Activated CD4-positive, alpha-beta T cell treated with anti-CD3 and anti-CD28 coated beads, Interleukin-2, amount 50 U/mL, for 1 hour (primary cell): ENCODE measurements around the gene STK17A.

Experiments used
- DNase-seq: peaks from one replicate; pipeline ENCODE4 v3.0.0-alpha.2; 2020

STK17A gene

DNA sequence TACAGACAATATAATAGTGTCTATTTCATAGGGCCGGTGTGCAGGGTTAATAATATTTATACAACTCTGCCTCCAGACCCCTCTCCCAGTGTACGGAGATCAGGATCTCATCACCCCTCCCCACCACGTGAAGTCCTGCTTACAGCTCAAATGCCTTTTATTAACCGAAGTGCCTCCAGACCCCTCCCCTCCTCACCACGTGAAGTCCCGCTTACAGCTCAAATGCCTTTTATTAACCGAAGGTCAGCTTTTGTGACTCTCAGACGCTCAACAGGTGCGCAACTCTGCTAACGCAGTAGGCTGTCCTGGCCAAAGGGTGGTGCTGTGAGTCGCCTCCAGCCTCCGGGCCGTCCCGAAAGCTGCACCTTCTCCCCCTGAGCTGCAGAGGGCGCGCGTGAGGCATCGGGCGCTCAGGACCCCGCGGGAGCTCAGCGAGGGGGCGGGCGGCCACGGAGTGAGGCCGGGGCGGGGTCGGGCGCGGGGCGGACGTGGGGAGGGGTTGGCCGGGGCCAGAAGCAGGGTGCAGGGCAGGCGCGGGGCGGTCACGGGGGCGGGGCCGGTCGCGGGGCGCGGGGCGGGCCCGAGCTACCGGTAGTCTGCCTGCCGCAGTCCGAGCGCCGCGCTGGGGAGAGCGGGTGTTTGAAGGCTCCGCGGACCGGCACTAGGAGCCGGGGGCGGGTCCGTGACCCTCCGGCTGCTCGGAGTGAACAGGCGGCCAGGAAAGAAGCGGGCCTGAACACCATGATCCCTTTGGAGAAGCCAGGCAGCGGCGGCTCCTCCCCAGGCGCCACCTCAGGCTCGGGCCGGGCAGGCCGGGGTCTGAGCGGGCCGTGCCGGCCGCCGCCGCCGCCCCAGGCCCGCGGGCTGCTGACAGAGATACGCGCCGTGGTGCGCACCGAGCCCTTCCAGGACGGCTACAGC is at the start of gene STK17A:
TSS of gene STK17A (plus strand) at position 606 of the 921 bp plus-strand sequence. CDS start at position 742, 136 bp downstream.
- peak; percentile 93 for DNase-seq

DNA sequence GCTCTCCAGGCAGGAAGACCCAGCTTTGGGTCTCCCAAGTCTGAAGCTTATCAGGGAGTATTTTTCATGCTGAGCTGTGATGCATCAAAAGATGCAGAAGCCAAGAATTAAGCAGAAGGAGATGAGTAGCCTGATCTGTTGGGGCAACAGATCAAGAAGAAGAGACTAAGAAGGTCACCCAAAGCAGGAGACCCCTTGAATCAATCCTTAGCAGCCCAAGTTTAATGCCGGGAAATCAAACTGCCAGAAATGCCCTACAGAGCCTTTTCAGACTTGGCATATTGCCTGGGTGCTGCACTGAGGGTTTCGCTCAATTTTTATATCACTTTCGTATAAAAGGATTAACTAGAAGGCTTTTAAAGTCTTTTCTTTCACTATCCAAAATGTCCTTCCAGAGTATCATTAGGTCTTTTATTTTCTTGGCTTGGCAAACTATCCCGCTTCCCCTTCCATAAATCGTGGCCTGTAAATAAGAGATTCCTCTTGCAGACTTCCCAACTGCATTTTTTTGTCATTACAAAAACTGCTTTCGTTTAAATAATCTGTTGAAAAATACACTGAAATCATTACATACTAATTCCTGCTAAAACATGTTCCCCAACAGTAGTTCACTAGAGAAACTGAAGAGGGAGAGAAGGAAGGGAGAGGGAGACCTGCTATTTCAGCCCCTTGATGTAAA is 49.0 kb upstream of the STK17A start:
- no peak for DNase-seq

DNA sequence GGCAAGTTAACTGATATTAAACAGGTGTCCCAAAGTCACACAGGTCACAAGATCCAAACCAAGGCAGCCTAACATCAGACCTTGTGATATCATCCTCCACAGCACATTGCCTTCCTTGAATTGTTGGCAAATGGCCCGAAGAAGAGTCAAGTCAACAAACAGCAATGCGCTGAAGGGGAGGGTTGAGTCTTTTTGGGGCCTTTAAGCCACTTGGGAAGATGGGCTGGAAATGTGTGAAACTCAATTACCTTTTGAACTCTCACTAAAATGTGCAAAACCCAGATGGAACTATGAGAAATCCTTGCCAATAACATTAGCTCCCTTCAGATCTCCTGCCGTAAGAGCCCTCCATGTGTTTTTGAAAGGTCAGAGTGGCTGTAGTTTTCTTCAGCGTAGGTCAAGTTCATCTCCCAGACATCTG is 47.9 kb upstream of the STK17A start:
- DNase-seq, result no peak

DNA sequence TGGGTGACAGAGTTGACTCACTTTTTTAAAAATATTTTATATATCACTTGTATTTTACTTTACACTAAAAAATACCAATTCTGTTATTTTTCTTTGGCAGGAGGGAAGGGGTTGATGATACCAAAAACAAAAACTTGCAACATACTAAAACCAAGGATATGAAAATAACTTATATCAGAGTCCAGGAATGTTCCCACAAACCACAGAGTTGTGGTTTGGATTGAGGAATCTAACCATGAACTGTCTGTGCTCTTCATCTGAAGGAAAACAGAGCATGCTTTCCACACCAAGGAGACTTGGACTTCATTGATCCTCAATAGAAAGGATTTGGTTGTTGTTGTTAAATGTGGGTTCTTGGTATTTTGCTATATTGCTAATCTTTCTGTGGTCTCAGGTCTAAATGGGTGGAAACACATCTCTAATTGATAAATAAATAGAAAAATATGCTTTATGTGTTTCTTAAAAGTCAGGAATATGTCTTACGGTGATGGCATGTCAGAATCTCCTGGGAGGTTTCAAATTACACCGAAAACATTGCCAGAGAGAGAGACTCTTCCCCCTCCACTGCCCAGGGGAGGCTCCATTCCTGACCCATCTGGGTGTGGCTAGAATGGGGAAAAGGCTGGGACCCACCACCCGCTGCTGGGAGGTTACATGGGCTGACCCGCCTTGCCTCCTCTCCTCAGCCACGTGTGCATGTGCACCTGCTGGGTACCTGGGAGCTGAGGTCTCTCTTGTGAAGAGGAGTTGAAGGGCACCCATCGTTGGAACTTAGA is 46.9 kb upstream of the STK17A start:
- DNase-seq, result no peak

DNA sequence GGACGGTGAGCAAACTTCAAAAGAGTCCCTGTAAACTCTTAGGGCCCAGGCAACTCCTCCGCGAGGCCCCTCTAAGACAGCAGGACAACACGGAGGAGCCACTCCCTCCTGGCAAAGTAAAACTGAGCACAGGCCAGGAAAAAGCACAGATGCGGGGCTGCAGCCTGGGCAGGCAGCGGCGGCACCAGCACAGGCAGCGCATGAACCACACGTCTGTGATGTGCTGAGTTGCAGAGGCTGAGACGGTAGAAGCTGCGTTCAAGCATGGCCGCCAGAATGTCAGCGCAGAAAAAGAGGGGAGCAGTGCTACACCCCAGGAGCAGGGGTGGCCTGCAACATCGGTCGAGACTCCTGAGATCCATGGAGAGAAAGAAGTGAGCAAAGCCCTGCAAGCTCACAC is 46.1 kb upstream of the STK17A start:
- DNase-seq, result no peak

DNA sequence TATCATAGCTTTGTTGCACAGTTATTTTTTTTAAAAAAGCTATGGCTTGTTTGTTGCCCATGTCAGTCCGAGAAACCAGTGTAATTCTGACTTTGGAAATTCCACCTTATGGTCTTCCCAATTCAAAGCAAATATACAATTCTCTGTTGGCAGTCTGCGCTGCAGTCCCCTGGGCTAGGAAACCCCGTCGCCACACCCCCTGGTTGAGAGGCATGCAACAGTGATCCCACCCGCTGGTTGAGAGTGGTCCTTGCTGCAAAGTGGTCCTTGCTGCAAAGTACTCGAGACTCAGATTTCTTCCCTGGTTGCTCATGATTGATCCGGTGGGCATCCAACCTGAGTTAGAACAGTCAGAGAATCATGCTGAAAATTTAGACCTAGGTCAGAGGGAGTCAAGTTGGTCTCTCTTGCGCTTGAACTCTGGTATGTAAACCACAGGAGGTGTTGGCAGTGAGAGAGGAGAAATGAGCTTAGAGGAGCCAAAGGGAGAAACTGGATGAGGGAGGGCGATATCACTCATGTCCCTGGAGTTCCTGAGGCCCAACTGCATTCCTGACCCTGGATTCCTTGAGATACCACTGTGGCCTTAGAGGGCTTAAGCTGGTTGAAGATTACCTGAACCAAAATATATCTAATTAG is 45.0 kb upstream of the STK17A start:
- no peak for DNase-seq

DNA sequence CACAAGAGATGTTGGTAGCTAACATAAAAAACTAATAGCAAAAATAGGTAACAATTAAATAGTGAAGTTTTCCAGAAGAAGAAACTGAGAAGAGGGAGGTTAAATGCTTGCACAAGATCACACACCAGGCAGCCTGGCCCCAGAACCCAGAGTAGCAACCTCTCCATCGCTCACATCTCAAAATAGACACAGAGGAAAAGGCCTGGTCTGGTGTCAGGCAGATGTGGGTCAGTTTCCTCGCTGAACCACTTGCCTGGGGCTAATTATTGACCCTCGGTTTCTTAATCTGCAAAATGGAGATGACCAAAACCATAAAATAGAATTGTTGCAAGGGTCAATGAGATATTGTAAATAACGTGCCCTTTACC is 44.5 kb upstream of the STK17A start:
- DNase-seq, result no peak

DNA sequence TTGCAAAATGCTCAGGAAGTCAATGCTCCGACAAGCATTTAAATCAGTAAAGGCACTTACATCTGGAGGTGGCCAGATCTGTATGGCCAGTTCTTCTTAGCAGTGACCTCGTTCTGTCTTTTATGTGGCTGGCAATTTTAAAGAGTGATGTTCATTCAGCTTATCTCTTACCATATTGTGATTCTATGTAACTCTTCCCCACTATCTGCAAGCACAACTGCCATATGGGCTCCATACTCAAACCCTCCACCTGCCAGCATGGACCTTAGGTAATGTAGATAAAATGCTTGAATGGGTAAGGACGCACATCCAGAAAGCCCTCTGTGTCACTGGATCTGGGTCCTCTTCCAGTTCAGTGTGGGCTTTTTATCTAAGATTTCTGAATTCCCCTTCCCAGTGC is 42.4 kb upstream of the STK17A start:
- no peak for DNase-seq

DNA sequence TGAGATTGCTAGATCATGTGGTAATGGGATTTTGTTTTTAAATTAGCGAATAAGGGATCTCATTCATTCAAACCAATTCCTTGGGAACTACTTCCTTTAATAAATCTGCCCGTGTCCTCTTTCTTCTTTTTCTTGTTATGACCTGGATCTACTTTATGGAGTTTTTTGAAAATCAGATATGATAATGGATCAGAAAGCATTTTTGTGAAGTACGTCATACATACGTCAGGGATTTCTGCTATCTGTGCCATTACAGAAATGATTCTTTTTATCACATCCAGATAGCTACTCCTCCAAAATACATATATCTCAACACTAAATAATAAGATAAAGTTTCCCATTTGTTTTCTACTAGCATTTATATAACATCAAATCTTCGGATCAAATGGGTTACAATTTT is 40.2 kb upstream of the STK17A start:
- DNase-seq, result no peak

DNA sequence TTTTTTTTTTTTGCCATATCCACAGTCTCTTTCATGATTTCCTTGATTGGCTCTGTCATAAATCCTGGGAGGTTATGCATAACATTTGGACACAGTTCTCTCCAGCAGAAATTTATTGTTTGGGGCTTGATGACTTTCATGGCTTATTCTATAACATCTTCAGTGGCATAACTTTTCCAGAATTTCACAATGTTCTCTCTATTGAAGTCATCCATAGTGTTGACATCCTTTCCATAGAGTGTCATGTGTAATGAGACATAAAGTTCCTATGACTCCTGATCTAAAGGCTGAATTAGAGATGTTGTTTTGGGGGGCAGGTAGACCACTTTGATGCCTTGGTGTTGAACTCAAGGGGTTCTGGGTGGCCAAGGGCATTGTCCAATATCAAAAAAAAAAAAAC is 36.7 kb upstream of the STK17A start:
- no peak for DNase-seq

DNA sequence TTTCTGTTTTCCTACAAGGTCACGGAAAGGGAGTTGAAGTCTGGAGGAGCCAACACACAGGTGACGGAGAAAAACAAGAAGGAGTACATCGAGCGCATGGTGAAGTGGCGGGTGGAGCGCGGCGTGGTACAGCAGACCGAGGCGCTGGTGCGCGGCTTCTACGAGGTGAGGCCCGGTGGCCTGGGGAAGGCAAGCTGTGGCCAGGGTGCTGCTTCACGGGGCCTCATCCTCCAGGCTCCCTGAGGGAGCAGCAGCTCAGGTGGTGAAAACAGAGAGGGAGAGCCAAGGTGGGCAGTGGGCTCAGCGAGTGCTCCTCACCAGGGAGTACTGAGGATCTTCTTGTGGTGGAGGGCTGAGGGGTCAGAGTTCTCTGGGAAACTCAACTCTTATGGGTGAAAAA is 32.5 kb upstream of the STK17A start:
- DNase-seq, result no peak

DNA sequence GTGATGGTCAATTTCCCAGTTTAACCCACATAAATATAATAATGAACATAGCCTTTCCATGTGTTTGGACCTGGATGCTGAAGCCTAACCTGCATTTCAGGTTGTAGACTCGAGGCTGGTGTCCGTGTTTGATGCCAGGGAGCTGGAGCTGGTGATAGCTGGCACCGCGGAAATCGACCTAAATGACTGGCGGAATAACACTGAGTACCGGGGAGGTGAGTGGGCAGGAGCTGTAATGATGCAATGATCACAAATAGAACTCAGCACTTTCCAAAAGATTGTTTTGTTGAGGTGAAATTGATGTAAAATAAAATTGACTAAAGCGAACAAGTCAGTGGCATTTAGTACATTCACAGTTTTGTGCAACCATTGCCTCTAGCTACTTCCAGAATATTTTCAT is 30.8 kb upstream of the STK17A start:
- no peak for DNase-seq

DNA sequence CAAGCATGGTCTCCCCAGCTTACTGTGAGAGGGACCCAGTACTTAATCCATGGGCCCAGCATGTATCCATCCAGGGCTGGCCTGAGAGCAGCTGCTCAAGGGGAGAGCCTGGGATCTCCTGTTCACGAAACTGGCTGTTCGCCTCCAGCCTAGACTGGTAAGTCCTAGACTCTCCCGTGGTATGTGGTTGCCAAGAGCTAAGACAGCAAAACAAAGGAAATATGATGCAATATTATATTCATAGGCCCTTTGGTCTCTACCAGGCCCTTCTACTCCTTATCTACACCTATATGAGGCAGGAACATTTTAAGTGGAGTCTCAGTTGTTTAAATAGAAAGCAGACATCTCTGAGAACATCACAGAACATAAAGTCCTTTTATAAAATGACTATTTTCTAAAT is 28.9 kb upstream of the STK17A start:
- DNase-seq, result no peak

DNA sequence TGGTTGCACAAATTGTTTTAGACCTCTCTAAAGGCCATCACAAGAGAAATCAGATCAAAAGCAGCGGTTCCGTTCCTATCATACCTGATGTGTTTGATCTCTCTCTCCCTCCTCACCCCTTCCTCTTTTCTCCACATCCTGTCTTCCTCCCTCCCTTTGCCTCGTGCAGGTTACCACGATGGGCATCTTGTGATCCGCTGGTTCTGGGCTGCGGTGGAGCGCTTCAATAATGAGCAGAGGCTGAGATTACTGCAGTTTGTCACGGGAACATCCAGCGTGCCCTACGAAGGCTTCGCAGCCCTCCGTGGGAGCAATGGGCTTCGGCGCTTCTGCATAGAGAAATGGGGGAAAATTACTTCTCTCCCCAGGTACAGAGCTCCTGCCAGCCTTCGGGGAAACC is 28.5 kb upstream of the STK17A start:
- DNase-seq, result no peak

DNA sequence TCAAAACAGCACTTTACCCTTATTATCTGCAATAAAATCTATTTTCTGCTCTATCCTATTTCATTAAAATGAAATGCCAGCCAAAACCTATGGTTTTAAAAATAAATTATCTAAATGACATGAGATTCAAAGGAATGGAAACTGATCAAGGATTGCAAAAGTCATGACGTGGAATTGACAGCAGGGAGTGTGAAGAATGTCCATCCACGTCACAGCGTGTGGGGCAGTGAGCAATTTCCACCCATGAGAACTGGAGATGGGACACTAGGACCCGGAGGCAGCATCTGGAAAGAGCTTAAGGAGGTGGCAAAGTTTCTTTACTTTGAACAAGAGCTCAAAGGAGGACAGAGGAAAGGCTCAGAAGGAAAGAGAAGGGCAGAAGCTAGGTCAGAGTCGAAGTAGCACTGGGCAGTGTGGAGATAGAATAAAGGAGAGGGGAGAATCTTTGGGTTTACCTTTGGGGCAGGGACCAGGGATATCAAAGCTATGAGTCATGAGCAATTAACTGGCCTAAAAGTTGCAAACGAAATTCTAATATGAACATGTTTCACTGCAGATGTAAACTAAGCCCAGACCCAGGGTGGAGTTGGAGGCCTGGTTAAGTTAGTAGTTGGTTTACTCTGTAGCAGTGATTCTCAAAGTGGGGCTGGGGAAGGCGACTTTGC is 24.9 kb upstream of the STK17A start:
- no peak for DNase-seq

DNA sequence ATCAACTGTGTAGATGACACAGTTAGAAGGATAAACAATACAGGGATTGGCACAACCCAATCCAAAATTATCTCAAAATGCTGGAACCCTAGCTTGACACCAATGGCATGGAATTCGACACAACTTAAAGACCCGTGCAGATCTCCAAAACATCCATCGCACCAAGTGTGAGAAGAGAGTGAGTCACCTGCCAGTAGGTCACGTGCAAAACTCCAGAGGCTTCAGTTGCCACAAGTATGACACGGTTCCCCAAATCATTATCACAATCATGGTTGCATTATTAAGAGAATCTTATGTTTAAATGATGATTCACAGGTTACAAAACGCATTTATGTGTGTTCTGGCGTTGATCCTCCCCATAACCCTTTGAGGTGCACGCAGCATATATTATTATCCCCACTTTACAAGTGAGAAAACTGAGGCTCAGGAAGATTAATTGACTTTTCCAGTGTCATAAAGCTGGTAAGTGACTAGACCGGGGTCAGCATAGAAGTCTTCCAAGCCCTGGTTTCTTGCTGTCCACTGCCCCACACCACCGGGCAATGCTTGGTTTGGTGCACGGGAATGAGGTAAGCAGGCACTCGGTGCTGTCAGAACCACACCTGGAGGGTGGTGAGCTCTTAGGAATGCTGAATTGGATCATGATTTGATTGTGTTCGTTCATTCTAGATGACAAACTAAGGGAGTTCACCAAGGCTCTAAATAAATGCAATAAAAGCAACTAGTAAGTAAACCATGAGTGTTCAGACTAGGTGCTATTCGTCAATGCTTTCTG is 23.6 kb upstream of the STK17A start:
- no peak for DNase-seq

DNA sequence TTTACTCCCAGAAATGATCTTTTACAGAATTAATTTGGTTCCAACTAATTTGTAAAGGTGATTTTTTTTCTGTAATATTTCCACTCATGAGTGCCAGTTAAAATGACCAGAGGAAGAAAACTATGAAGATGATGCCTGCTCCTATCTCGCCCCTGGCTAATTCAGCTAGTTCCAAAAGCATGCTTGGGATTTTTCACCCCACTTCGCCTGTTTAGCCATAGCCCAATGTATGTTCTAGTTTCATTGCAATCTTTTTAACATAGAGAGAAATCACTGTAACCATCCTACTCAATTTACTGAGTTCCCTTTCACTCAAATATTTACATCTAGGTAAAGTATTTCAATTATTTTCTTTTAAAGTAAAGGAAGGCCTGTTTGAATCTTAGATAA is 23.0 kb upstream of the STK17A start:
- no peak for DNase-seq

DNA sequence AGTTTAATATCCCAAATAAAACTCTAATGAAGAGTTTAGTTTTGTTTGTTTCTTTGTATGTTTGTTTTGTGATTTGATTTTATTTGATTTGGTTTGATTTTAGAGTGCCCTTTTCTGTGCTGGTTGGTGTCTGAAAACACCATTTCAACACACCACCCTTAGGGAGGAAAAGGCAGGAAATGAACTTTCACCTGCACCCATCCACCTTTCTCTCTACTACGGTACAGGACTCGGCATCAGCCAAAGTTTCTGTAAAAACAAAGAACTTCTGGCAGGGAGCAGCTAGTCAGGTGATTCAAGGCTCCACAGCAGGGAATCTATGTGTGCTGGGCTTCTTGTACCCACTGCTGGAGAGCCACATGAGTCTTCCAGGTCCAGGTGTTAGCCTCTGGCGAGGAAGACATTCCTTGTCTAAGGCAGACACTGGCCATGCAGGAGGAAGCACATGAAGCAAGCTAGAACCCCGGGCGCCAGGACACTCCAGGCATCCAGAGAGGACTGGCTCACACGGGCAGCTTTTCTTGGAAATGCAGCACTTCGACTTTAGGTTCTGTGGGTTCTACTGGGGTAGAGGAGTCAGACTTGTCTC is 22.1 kb upstream of the STK17A start:
- no peak for DNase-seq

DNA sequence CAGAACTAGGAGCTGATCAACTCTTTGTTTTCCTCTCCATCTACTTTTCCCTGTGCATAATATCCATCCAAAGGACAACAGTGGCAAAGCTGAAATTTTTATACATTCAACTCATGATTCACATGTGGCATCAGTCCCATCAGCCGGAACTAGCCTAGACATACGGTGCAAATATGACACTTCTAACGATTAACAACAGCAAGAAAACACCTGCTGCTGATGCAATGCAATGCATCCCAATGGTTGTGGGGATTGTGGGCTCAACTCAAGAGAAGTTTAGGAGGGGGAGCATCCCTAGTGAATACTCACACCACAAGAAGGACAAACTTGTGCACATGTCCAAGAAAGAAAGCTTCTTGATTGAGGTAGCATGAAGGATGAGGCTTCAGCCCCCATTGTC is 20.5 kb upstream of the STK17A start:
- no peak for DNase-seq

DNA sequence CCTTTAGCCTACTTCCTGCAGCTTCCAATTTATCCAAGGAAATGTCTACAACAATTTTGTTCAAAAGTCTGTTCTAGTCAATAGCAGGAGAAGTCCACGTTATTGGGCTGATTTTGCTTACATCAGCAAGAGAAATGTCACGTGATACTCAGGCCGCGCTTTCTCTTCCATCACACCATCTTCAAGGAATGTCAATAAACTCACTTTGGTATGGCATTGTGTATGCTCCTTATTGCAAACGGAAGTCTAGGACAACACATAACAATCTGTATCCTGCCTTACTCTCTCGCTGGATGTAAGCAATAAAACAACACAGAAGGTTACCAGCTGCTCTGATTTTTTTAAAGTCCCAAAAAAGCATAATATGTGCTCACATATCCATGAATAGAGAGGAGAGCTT is 17.1 kb upstream of the STK17A start:
- no peak for DNase-seq

DNA sequence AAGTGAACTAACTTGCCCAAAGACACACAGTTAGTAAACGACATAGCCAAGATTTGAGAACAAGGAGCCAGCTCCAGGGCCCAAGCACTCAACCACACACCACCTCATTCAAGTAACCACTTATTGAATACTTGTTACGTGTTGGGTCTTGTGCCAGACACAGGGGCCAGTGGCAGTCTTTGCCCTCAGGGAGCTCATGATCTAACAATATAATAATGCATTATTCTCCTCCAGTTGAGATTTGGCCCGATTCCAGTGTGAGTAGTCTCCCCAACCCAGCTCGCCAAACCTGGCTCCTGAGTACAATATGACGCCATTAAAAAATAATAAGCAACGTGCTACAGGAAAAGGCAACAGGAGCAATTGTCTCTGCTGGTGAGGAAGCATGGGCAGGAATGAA is 14.4 kb upstream of the STK17A start:
- no peak for DNase-seq
